ENCODE results near the gene CFAP92.
A peak's percentile ranks its signal among the peaks of the same experiment; 100 is the strongest.

CFAP92 gene

DNA sequence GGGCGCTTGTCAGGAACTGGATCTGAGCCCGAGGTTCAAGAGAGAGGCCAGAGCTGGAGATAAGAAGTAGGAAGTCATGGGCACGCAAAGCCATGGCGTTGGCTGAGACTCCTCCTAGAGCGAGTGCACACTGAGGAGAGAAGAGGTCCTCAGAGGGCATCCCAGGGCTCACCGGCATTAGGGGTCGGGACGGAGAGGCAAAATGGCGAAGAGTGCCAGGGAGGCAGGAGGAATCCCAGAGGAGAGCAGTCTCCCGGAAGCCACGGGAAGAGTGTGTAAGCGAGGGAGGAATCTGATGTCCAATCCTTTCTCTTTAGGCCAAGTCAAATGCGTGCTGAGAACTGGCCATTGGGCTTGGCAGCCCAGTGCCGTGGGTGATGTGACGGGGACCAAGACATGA, 31.2 kb upstream of the CFAP92 start:
- no peak for DNase-seq

DNA sequence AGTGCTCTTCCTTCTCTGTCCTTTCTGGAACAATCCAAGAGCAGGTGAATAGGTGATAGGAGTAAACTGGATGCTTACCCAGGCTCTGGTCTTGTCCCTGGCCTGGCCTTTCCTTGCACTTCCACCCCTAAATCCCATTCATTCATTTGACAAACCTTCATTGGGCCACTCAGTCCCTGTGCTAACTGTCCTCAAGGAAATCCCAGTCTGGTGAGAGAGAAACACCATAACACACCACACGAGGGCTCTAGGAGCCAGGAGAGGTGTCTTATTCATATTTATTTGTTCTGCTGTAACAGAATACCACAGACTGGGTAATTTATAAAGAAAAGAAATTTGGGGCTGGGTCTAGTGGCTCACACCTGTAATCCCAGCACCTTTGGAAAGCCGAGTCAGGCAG, 30.0 kb upstream of the CFAP92 start:
- no peak for DNase-seq

DNA sequence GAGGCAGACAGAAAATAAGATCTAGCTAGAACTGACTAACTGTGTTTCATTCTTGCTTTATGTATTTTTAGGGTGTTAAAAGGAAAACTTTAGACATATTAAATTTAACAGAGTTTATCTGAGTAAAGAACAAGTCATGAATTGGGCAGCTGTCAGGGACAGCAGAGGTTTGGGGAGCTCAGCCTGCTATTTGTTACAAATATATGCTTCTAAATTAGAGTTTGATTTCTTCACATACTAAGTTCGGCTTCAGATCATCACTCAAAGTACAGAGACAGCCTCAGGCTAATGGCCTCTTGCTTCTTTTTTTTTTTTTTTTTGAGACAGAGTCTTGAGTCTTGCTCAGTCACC, 29.1 kb upstream of the CFAP92 start:
- DNase-seq = no peak

DNA sequence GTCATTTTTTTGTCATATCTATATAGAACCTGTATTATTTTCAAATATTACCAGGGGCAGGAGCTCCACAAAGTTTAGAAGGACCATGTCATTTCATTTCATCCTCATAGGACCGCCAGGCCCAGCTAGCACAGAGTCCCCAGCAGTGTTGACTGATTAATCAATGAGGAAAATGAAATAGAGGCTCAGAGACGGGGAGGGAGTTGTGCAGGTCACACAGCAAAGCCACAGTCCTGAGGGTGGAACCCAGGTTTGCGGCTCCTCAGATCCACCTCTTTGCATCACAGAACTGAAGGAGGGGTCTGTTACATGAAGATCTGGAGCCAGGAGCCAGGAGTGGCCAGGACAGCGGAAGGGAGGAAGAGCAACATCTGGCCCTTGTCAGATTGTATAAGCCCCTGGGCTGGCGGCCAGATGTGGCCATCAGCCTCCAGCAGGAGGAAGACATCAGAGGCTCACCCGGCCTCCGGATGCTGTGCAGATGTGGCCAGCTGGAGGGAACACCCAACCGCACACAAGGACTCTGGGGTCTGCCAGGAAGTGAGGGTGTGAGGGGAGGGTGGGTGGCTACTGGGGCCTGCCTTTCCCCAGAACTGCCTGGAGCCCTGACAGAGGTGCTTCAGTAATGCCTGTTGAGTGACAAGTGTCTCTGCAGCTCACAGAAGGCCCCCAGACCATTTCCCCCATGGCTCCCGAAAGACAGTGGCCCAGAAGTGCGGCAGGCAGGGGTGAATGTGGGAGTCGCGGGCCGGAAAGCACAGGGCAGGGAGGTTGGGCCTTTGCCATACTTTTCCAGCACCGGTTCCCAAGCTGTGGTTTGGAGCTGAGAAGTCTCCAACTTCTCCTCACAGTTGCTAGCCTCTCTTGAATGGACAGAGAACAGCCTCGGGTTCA, 28.5 kb upstream of the CFAP92 start:
- no peak for DNase-seq

- DNase-seq = no peak
Measured at GRCh38 chr3:129021140-129021551, 27.3 kb upstream of the CFAP92 start.

DNA sequence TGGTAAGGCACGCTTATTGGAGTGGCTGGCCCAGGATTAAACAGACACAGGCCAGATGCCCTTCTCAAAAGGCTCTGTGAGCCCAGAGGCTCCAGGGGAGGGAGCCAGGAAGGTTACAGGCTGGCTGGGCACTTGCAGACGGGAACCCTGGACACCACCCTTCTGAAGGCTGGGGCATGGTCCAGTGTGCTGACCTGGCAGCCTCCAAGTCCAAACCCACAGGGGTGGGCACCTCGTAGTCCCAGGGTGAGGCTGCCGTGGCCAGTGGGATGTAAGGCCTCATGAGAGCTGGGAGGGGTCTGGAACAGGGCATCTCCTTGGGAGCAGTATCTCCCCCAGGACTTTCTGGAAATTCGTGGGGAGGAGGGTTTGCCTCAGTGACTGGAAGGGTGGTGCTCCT, 26.8 kb upstream of the CFAP92 start:
- no peak for DNase-seq

DNA sequence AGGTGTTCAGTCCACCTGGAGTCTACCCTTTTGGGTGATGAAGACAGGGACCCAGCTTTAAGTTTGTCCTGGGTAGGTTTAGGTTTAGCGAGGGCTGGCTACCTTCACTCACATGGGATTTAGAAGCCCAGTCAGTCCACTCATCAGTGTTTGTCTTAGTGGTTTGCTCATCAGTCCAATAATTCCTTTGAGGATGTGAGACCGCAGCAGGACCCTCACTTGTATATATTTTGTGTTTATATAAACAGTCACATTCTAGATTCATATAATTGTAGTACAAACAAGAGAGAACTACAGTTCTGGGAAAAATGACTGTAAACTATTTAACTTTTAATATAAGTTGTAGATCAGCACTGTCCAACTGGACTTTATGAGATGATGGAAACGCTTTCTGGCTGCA, 25.4 kb upstream of the CFAP92 start:
- no peak for DNase-seq

- DNase-seq = no peak
Measured at GRCh38 chr3:129018751-129019150, 24.9 kb upstream of the CFAP92 start.

DNA sequence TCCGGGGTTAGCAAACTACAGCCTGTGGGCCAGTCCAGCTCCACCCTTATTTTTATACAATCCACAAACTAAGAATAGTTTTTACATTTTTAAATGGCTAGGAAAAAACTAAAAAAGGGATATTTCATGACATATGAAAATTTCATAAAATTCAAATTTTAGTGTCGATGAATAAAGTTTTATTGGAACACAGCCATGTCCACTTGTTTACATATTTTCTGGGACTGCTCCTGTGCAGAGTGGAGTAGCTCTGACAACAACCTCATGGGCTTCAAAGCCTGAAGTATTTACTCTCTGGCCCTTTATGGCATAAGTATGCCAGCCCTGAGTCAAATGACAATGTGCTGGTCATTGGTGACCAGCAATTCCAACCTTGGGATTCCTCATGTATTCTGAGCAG, 24.4 kb upstream of the CFAP92 start:
- DNase-seq = no peak

GRCh38 chr3:129017484-129017899, 23.6 kb upstream of the CFAP92 start:
- DNase-seq = no peak

- DNase-seq = no peak
Measured at GRCh38 chr3:129016720-129017483, 23.0 kb upstream of the CFAP92 start.

DNA sequence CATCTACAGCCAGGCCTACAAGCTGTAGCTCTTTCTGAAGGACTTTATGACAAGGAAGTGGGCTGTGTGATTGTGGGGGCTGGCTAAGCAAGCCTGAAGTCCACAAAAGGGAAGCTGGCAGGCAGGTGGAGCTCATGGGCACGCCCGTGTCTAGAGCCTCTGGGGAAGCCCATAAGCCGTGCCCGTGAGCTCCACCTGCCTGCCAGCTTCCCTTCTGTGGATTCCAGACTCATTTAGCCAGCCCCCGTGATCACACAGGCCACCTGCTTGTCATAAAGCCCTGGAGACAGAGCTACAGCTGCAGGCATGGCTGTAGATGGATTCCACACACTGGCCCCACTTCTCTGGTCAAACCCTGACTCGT, 22.5 kb upstream of the CFAP92 start:
- DNase-seq = peak; percentile 53

- peak; percentile 62 for DNase-seq
Measured at GRCh38 chr3:129015388-129016105, 21.7 kb upstream of the CFAP92 start.

GRCh38 chr3:129014793-129015345, 21.0 kb upstream of the CFAP92 start:
- DNase-seq = no peak

GRCh38 chr3:129014148-129014547, 20.3 kb upstream of the CFAP92 start:
- no peak for DNase-seq

GRCh38 chr3:129013491-129013891, 19.6 kb upstream of the CFAP92 start:
- no peak for DNase-seq

DNA sequence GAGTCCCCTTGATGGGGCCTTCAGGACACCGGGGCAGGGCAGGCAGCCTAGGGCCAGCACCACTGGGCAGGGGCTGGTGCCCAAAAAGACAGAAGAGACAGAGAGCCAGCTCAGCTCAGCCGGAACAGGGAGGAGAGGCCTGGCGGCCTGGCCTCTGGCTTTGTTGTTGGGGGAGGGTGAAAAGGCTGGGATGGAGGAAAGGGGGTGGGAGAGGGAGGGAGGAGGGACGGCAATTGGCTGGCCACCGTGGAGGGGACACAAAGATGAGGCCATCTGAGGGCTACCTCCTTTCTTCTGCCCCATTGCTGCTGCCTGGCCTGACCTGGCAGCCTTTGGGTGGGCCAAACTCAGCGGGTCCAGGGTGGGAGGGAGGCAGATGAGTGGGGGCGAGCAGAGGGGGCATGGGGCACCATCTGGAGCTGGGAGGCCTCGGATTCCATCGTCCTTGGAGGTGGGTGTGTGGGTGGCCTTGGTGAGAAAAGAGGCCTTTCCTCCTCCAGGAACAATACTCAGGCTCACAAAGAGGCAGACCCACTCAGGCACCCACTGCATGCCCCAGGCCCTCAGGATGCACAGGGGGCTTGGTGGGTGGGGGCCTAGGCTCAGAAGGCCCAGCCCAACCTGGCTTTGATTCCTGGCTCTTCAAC, 16.6 kb upstream of the CFAP92 start:
- no peak for DNase-seq

GRCh38 chr3:129009266-129009665, 15.4 kb upstream of the CFAP92 start:
- DNase-seq = no peak

DNA sequence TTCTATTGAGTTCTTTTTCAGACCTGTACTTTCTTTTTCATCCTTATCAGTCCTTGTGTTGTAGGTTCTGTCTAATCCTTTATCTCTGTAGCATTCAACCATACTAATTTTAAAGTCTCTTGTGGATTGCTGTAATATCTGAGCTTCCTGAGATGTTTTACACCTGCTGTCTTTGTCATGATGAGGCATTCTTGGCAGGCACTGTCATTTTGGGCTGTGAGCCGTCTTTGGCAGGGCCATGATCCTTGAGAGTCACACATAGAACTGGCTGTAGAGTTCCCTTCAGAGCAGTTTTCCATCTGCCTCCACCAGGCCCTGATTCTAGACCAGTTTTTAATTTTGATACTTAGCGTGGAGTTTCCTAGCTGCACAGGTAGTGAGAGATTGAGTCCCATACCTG, 13.9 kb upstream of the CFAP92 start:
- DNase-seq = no peak

DNA sequence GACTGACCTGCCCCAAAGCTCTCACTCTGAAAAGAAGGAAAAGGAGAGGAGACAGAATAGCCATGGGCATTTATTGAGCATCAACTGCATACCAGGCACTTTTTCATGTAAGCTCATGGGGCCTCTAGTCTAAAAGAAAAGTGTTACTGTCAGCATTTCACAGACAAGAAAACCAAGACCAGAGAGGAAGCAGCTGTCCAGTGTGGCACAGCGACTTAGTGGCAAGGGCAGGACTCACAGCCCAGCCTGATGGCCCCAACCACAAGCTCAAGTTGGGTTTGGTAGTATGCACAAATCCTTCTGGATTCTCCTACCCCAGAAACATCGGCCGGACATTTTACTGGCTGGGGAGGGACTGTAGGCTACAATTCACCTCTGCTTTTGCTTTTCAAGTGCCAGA, 13.0 kb upstream of the CFAP92 start:
- DNase-seq = no peak

DNA sequence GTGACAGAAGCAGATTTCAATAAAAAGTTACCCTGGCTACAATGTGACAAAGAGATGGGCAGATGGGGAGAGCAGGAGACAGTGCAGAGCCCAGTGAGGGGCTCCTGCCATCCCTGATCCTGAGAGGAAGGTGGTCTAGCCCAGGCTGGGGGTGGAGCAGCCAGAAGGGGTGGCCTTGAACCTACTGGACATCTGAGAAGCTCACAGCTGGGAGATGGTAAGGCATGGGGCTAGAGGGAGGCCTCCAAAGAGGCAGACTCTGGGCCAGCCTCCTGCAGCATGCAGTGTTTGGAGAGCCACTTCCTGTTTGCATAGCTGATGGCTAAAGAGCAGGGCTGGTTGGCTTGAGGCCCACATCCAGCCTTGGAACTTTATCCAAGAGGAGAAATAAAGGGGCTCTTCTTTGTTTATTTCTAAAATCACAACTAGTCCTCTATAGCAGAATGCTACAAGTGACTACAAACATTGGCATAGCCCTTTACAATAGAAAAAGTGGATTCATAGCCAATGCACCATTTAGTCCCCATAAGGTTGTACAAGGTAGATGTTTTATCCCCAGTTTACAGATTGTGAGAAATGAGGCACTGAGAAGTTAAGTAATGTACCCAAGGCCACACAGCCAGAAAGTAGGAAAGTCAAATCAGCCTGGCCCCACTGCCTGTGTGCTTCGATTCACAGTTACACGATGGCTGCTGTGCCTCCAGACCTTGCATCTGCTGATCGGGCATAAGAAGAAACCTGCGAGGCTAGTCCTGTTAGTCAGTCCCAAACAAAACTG, 11.8 kb upstream of the CFAP92 start:
- no peak for DNase-seq
